HCT116 (cell line): ENCODE data around the gene ZNF782. TPM values are rescaled to one million over a fixed set of nuclear protein-coding genes. Genes with fewer than 3 reads are reported as not detected.

Experiments
- ATAC-seq: fragments of 200-7000 bp; cut with Tn5 transposase; 2 replicates; pipeline ENCODE4 v1.9.1; 2020; ENCODE audit warnings: mild to moderate bottlenecking, moderate library complexity
- BruUV-seq: library from RNA; stranded (reverse); fragments of 400-500 nt; replicated peaks from 2 replicates; lab custom pipeline; 2021; lab: Mats Ljungman, UMichigan
- CTCF ChIA-PET: fragments of 300-600 bp; sonication (Branson Sonifier 250); formaldehyde crosslinking; loops from one replicate; lab custom pipeline; 2021; ENCODE audit warnings: antibody characterized with exemption; lab: Charles Lee
- POLR2A ChIA-PET: fragments of 300-600, 350-600 bp; sonication (Branson Sonifier 250); formaldehyde crosslinking; loops from one replicate; lab custom pipeline; 2021; ENCODE audit warnings: antibody characterized with exemption; lab: Charles Lee
- RAD21 ChIA-PET, 2 experiments: fragments of 300-600 bp; sonication (Branson Sonifier 250); formaldehyde crosslinking; loops; one replicate each; lab custom pipeline; 2023; ENCODE audit warnings: low total read pairs in 2 of 2; ENCODE audit not compliant: uncharacterized antibody in 2 of 2, unreplicated experiment in 2 of 2, low non-redundant PET in 1 of 2; lab: Charles Lee
- DNase-seq: peaks from one replicate; pipeline ENCODE4 v3.0.0-alpha.2; 2010; ENCODE audit warnings: low read depth, low spot score
- H2AFZ ChIP-seq: fragments of 200-600 bp; shearing (Covaris generic), sonication (generic); 2 replicates; pipeline ENCODE4 v1.6.1; 2017; ENCODE audit warnings: low read depth, mixed run types, mixed read lengths, antibody characterized with exemption, low read length; ENCODE audit not compliant: poor library complexity, severe bottlenecking
- H3K27ac ChIP-seq: 2 replicates; pipeline ENCODE4 v1.5.1; 2012; ENCODE audit warnings: low read depth, low read length
- H3K27me3 ChIP-seq: fragments of 200-600 bp; sonication (generic); 2 replicates; pipeline ENCODE4 v1.6.1; 2016; ENCODE audit warnings: mixed run types, low read length, mixed read lengths; ENCODE audit not compliant: insufficient read depth
- H3K36me3 ChIP-seq, 2 experiments: fragments of 200-500 bp in 1 of 2; fragments of 200-600 bp in 1 of 2; sonication (Bioruptor generic) in 1 of 2; sonication (generic) in 1 of 2; 2 replicates each; pipeline versions ENCODE4 v1.5.1 to v1.6.1; 2014 to 2016; ENCODE audit warnings: low read length in 2 of 2, inconsistent platforms in 1 of 2, mixed read lengths in 1 of 2, mixed run types in 1 of 2; ENCODE audit not compliant: insufficient read depth in 2 of 2, control insufficient read depth in 1 of 2
- H3K4me1 ChIP-seq, 2 experiments: fragments of 200-600 bp in 1 of 2; sonication (generic) in 1 of 2; 2 replicates each; pipeline versions ENCODE4 v1.5.1 to v1.6.1; 2012 to 2017; ENCODE audit warnings: low read length in 2 of 2, inconsistent platforms in 1 of 2, mild to moderate bottlenecking in 1 of 2, mixed read lengths in 1 of 2, mixed run types in 1 of 2, moderate library complexity in 1 of 2; ENCODE audit not compliant: insufficient read depth in 2 of 2, control insufficient read depth in 1 of 2
- H3K4me2 ChIP-seq: fragments of 200-600 bp; sonication (generic); 2 replicates; pipeline ENCODE4 v1.6.1; 2017; ENCODE audit warnings: mixed run types, low read length, mixed read lengths
- H3K4me3 ChIP-seq, 2 experiments: fragments of 200-600 bp in 1 of 2; sonication (generic) in 1 of 2; replicated peaks in 1 of 2; 2 replicates each; pipeline ENCODE4 v1.5.1; 2011 to 2016; ENCODE audit warnings: low read length in 2 of 2, control low read depth in 1 of 2, low read depth in 1 of 2, mild to moderate bottlenecking in 1 of 2, mixed read lengths in 1 of 2, mixed run types in 1 of 2
- H3K79me2 ChIP-seq: fragments of 200-600 bp; sonication (generic); 2 replicates; pipeline ENCODE4 v1.6.1; 2017; ENCODE audit warnings: mild to moderate bottlenecking, mixed run types, low read length, moderate library complexity, mixed read lengths; ENCODE audit not compliant: insufficient read depth
- H3K9ac ChIP-seq: fragments of 200-600 bp; sonication (generic); 2 replicates; pipeline ENCODE4 v1.6.1; 2016; ENCODE audit warnings: low read length, mixed read lengths
- H3K9me2 ChIP-seq: fragments of 200-600 bp; sonication (generic), shearing (Covaris generic); 2 replicates; pipeline ENCODE4 v1.6.1; 2017; ENCODE audit warnings: mixed run types, mild to moderate bottlenecking, moderate library complexity; ENCODE audit not compliant: insufficient read depth
- H3K9me3 ChIP-seq, 2 experiments: fragments of 200-500 bp in 1 of 2; fragments of 200-600 bp in 1 of 2; sonication (Bioruptor generic) in 1 of 2; sonication (generic) in 1 of 2; 2 replicates each; pipeline ENCODE4 v1.6.1; 2014 to 2017; ENCODE audit warnings: low read length in 2 of 2, mixed read lengths in 2 of 2, inconsistent platforms in 1 of 2, low read depth in 1 of 2, mild to moderate bottlenecking in 1 of 2, mixed run types in 1 of 2, moderate library complexity in 1 of 2; ENCODE audit not compliant: control insufficient read depth in 1 of 2, insufficient read depth in 1 of 2
- H4K20me1 ChIP-seq: fragments of 200-600 bp; sonication (generic), shearing (Covaris generic); 2 replicates; pipeline ENCODE4 v1.6.1; 2017; ENCODE audit warnings: mixed run types, mild to moderate bottlenecking, moderate library complexity; ENCODE audit not compliant: insufficient read depth
- ATF3 ChIP-seq: IDR thresholded peaks from 2 replicates; pipeline ENCODE4 v1.6.1; 2012
- CBX3 ChIP-seq: IDR thresholded peaks from 2 replicates; pipeline ENCODE4 v1.6.1; 2012; ENCODE audit warnings: low read depth
- EGR1 ChIP-seq: IDR thresholded peaks from 2 replicates; pipeline ENCODE4 v1.6.1; 2012; ENCODE audit warnings: low read depth
- ELF1 ChIP-seq: IDR thresholded peaks from 2 replicates; pipeline ENCODE4 v1.6.1; 2012; ENCODE audit warnings: low read depth, borderline replicate concordance
- EZH2 ChIP-seq: fragments of 200-600 bp; sonication (generic); IDR thresholded peaks from 2 replicates; pipeline ENCODE4 v1.6.1; 2017; ENCODE audit warnings: antibody characterized with exemption, mixed run types
- EZH2phosphoT487 ChIP-seq: fragments of 200-600 bp; IDR thresholded peaks from 2 replicates; pipeline ENCODE4 v1.6.1; 2018; ENCODE audit warnings: antibody characterized with exemption, borderline replicate concordance
- FOSL1 ChIP-seq: IDR thresholded peaks from 2 replicates; pipeline ENCODE4 v1.6.1; 2012; ENCODE audit warnings: low read depth
- MAX ChIP-seq: IDR thresholded peaks from 2 replicates; pipeline ENCODE4 v1.6.1; 2012
- POLR2A ChIP-seq: IDR thresholded peaks from 2 replicates; pipeline ENCODE4 v1.7.0; 2011; ENCODE audit warnings: borderline replicate concordance; ENCODE audit not compliant: insufficient read depth, insufficient read length; ENCODE audit errors: extremely low read depth
- POLR2AphosphoS5 ChIP-seq: IDR thresholded peaks from 2 replicates; pipeline ENCODE4 v1.6.1; 2011; ENCODE audit warnings: mild to moderate bottlenecking, low read depth, low read length, moderate library complexity
- RAD21 ChIP-seq: IDR thresholded peaks from 2 replicates; pipeline ENCODE4 v1.6.1; 2012; ENCODE audit warnings: low read depth, mild to moderate bottlenecking
- SP1 ChIP-seq: IDR thresholded peaks from 2 replicates; pipeline ENCODE4 v1.6.1; 2012; ENCODE audit warnings: low read depth
- SRF ChIP-seq: IDR thresholded peaks from 2 replicates; pipeline ENCODE4 v1.6.1; 2012; ENCODE audit warnings: low read depth
- TCF7L2 ChIP-seq: IDR thresholded peaks from 2 replicates; pipeline ENCODE4 v1.7.0; 2011; ENCODE audit warnings: borderline replicate concordance, inconsistent platforms; ENCODE audit not compliant: insufficient read depth, insufficient read length; ENCODE audit errors: extremely low read depth
- YY1 ChIP-seq: IDR thresholded peaks from 2 replicates; pipeline ENCODE4 v1.6.1; 2011; ENCODE audit warnings: low read length, low read depth, moderate library complexity, mild to moderate bottlenecking; ENCODE audit not compliant: insufficient replicate concordance; ENCODE audit errors: extremely low read depth
- ZBTB33 ChIP-seq: IDR thresholded peaks from 2 replicates; pipeline ENCODE4 v1.6.1; 2011; ENCODE audit warnings: mild to moderate bottlenecking, low read length, moderate library complexity; ENCODE audit not compliant: insufficient replicate concordance; ENCODE audit errors: extremely low read depth
- ZFX ChIP-seq: fragments of 450-650 bp; IDR thresholded peaks from 2 replicates; pipeline ENCODE4 v1.6.1; 2017
- ZNF274 ChIP-seq: fragments of 200-500 bp; sonication (Bioruptor generic); IDR thresholded peaks from 2 replicates; pipeline ENCODE4 v1.6.1; 2014; ENCODE audit warnings: mild to moderate bottlenecking, low read depth, low read length, inconsistent platforms
- intact Hi-C: fragments of 100-400 bp; cut with micrococcal nuclease; formaldehyde crosslinking; loops from 2 replicates; pipeline ENCODE4 v1.10.0; 2022
- total RNA-seq: library from RNA; stranded (reverse); gene quantifications from one replicate; pipeline ENCODE4 v1.2.1, GENCODE V29; 2021; ENCODE audit not compliant: unreplicated experiment
- TF ChIP-seq, protein P1 (sequence below): IDR thresholded peaks from 2 replicates; pipeline ENCODE4 v1.6.1; 2012; ENCODE audit warnings: low read depth
- TF ChIP-seq, protein P2 (sequence below), 3 experiments: fragments of 200-600 bp in 1 of 3; sonication (generic) in 1 of 3; IDR thresholded peaks in 2 of 3; conservative IDR thresholded peaks in 1 of 3; 2 replicates each; pipeline ENCODE4 v1.5.1; 2012 to 2017; ENCODE audit warnings: low read depth in 2 of 3, low read length in 2 of 3, antibody characterized with exemption in 1 of 3, borderline replicate concordance in 1 of 3, control low read depth in 1 of 3, mild to moderate bottlenecking in 1 of 3, mixed read lengths in 1 of 3, mixed run types in 1 of 3, moderate library complexity in 1 of 3; ENCODE audit not compliant: insufficient read depth in 1 of 3

ZNF782 gene
- total RNA-seq, 1 experiment from 2014 or later, result 3.7 TPM

- Histone ChIP-seq H3K9me2 (no peaks in the 10 kb centered on the region), H3K9ac (no peak overlapping the region), H3K4me3 (no peak overlapping the region), H3K27me3 (no peaks in the 10 kb centered on the region), H3K4me1 (no peaks in the 10 kb centered on the region), H3K36me3 (no peaks in the 10 kb centered on the region), H3K4me2 (no peak overlapping the region), H4K20me1 (no peaks in the 10 kb centered on the region), H3K79me2 (no peaks in the 10 kb centered on the region), H2AFZ (no peak overlapping the region), H3K27ac (no peak overlapping the region), H3K9me3 (peaks cover 5 to 23% of the 10 kb centered on the region in 2 experiments)
- DNase-seq, result no peak
- no peak for TF ChIP-seq ELF1
- TF ChIP-seq POLR2AphosphoS5, result no peak
- no peak for TF ChIP-seq SP1
- TF ChIP-seq YY1, result no peak
- no peak for TF ChIP-seq FOSL1
- TF ChIP-seq EGR1, result no peak
- TF ChIP-seq EZH2, result no peak
- TF ChIP-seq, protein P1, sequence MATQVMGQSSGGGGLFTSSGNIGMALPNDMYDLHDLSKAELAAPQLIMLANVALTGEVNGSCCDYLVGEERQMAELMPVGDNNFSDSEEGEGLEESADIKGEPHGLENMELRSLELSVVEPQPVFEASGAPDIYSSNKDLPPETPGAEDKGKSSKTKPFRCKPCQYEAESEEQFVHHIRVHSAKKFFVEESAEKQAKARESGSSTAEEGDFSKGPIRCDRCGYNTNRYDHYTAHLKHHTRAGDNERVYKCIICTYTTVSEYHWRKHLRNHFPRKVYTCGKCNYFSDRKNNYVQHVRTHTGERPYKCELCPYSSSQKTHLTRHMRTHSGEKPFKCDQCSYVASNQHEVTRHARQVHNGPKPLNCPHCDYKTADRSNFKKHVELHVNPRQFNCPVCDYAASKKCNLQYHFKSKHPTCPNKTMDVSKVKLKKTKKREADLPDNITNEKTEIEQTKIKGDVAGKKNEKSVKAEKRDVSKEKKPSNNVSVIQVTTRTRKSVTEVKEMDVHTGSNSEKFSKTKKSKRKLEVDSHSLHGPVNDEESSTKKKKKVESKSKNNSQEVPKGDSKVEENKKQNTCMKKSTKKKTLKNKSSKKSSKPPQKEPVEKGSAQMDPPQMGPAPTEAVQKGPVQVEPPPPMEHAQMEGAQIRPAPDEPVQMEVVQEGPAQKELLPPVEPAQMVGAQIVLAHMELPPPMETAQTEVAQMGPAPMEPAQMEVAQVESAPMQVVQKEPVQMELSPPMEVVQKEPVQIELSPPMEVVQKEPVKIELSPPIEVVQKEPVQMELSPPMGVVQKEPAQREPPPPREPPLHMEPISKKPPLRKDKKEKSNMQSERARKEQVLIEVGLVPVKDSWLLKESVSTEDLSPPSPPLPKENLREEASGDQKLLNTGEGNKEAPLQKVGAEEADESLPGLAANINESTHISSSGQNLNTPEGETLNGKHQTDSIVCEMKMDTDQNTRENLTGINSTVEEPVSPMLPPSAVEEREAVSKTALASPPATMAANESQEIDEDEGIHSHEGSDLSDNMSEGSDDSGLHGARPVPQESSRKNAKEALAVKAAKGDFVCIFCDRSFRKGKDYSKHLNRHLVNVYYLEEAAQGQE, result no peak
- TF ChIP-seq POLR2A, result no peak
- TF ChIP-seq CBX3, result no peak
- TF ChIP-seq, protein P2, sequence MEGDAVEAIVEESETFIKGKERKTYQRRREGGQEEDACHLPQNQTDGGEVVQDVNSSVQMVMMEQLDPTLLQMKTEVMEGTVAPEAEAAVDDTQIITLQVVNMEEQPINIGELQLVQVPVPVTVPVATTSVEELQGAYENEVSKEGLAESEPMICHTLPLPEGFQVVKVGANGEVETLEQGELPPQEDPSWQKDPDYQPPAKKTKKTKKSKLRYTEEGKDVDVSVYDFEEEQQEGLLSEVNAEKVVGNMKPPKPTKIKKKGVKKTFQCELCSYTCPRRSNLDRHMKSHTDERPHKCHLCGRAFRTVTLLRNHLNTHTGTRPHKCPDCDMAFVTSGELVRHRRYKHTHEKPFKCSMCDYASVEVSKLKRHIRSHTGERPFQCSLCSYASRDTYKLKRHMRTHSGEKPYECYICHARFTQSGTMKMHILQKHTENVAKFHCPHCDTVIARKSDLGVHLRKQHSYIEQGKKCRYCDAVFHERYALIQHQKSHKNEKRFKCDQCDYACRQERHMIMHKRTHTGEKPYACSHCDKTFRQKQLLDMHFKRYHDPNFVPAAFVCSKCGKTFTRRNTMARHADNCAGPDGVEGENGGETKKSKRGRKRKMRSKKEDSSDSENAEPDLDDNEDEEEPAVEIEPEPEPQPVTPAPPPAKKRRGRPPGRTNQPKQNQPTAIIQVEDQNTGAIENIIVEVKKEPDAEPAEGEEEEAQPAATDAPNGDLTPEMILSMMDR (IDR thresholded peaks at IDR 0.05 in 2 of 3, conservative IDR thresholded peaks at IDR 0.05 in 1 of 3; ENCODE audit: borderline replicate concordance in 1 of 3, insufficient read depth in 1 of 3, low read depth in 2 of 3, low read length in 2 of 3), result no peak
- no peak for TF ChIP-seq ATF3
- no peak for TF ChIP-seq ZFX
- TF ChIP-seq MAX, result no peak
- no peak for TF ChIP-seq SRF
- TF ChIP-seq ZNF274, result no peak
- no peak for TF ChIP-seq EZH2phosphoT487
- no peak for TF ChIP-seq ZBTB33
- TF ChIP-seq RAD21, result no peak
- TF ChIP-seq TCF7L2, result no peak
- CTCF ChIA-PET, result no interaction called here
- no peak for ATAC-seq
- intact Hi-C loops, result loop anchor here (5.0 kb wide), 1 partner anchor 47 kb away; no protein-coding TSS in a partner anchor
- POLR2A ChIA-PET, result no interaction called here
- no TSS peak for BruUV-seq
- RAD21 ChIA-PET, result no interaction called here
Observed at GRCh38 chr9:96769989-96770388, 84.3 kb downstream of the ZNF782 start.
